SHP77 treated with DMSO at 0.1 percent for 48 hours (cell line): ENCODE results near the gene RASA3.
"Not testable (repeated sequence)": the region's sequence is repeated elsewhere in the genome, so short reads cannot be mapped to it uniquely, and the experiment has no call there.

Experiments used
- DNase-seq: peaks from one replicate; lab custom pipeline; 2025; lab: John Stamatoyannopoulos, UW

The RASA3 gene

DNA sequence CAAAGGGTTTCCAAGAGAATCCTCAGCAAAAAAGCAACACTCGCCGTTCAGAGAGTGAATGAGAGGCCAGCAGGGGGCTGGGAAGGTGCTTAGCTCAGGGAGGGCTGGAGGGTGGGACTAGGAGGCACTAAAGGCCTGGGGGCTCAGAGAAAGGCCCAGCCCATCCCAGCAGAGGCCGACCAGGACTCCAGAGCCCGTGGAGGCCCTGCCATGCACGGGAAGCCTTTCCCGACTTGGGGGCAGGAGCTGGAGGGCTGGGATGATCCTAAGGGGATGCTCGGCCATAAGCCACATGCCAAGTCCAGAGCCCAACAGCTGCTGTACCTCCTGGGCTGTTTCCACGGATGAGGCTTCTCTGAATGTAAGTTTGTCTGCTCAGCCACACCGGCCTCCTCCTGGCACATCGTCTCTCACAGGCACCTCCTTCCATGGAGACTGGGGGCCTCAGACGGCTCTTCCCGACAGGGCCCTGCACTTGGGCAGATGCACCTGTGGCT is 19.5 kb downstream of the RASA3 start:
- no peak for DNase-seq

DNA sequence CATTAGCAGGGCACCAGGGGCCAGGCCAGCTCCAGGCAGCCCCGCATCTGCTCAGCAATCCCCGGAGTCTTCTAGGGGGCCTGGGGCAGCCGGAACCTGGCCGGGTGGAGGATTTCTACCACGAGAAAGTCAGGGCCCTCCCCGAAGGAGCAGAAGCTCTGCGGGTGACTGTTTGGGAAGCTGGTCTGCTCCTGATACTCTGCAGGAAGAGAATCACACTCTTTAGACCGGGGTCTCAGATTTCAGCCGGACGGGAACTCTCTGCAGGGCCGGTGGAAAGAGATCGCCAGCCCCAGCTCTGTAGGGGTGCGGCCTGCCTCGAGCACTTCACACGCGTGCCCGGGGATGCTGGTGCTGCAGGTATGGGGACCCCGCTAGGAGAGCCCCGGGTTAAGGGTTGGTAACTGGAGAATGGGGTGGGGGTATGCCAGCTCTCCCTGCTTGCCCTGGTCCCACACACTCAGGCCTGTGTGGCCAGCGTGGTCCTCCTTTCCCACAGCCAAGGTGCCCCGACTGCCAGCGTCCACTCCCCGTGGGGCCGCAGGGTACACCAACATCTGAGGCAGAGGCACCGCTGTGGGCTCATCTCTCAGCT is 20.1 kb downstream of the RASA3 start:
- DNase-seq: no peak

DNA sequence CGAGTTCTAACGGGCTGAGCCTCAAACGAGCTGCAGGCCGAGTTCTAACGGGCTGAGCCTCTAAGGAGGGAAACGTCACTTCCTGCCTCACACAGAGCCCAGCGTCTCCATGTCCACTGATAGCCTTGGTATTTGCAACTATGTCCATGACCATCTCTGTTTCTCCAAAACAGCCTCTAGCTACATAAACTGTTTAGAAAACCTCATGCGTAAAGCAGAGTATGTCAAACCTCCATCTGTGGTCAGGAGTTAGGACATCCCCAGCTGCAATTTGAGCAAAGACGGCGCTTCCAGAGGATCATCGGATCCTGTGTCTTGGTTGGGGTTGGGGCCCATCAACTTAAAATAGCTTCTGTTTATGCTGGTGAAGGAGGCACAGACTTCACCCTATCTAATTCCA is 20.8 kb downstream of the RASA3 start:
- no peak for DNase-seq

- DNase-seq: not testable (repeated sequence)
Measured at GRCh38 chr13:114110830-114111189, 21.6 kb downstream of the RASA3 start.

GRCh38 chr13:114110091-114110829 is 22.2 kb downstream of the RASA3 start:
- peak; percentile 72 for DNase-seq

GRCh38 chr13:114109641-114110041 is 22.8 kb downstream of the RASA3 start:
- peak; percentile 73 for DNase-seq

GRCh38 chr13:114108894-114109293 is 23.5 kb downstream of the RASA3 start:
- DNase-seq: no peak

- DNase-seq: no peak
Measured at GRCh38 chr13:114108141-114108761, 24.2 kb downstream of the RASA3 start.

GRCh38 chr13:114107686-114108081 is 24.7 kb downstream of the RASA3 start:
- no peak for DNase-seq

DNA sequence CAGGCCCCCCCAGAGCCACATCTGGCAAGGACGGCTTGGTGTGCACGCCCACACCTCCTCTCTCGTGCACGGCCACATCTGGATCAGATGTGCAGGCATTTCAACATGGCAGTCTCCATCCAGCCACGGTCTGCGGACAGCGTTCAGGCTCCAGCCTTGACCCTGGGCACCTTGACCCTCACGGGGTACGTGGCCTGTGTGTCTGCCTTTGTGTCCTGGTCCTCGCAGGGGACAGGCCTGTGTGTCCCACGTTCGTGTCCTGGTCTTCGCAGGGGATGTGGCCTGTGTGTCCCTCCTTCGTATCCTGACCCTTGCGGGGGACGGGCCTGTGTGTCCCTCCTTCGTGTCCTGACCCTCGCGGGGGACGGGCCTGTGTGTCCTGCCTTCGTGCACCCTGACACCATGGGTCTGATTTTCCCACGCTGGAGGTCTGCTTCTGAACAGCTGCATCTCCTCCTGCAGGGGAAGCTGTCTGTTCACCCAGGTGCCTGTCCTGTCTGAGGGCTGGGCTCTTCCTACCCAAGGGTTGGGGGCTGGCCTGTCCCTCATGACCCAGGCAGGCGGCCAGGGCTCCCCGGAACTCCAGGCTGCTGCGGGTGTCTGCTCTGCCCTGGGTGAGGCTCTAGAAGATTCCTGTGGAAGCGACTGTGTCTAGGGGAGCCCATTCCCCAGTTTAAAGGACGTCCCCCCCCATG is 25.3 kb downstream of the RASA3 start:
- no peak for DNase-seq

GRCh38 chr13:114106526-114106925 is 25.9 kb downstream of the RASA3 start:
- no peak for DNase-seq

DNA sequence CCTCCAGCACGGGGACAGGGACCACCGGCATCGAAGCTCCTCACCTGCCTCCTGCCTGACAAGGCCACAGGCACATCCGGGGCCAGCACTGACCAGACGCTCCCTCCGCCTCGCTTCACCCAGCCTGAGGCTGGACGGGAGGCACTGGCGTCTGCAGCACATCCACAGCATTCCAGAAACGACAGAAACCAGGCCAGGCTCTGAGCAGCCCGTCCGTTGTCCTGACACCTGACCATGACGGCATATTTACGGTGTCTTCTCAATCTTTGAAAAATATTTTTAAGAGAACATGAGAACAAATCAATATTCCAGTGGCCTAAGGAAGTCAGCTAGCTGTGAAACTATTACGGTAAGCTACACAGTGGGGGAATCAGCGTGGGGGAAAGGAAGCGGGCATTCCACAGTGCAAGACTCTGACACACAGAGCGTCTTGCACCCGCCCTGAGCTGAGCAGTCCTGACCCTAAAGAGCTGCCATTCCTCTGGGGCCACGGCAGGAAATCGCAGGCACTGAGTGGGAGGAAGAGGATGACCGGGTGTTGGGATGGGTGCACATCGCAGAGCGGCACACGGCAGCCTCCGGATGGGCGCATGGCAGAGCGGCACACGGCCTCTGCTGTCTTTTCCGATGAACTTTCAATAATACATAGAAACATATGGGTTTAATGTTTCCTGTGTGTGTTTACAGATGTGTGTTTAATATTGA is 26.8 kb downstream of the RASA3 start:
- DNase-seq: no peak

DNA sequence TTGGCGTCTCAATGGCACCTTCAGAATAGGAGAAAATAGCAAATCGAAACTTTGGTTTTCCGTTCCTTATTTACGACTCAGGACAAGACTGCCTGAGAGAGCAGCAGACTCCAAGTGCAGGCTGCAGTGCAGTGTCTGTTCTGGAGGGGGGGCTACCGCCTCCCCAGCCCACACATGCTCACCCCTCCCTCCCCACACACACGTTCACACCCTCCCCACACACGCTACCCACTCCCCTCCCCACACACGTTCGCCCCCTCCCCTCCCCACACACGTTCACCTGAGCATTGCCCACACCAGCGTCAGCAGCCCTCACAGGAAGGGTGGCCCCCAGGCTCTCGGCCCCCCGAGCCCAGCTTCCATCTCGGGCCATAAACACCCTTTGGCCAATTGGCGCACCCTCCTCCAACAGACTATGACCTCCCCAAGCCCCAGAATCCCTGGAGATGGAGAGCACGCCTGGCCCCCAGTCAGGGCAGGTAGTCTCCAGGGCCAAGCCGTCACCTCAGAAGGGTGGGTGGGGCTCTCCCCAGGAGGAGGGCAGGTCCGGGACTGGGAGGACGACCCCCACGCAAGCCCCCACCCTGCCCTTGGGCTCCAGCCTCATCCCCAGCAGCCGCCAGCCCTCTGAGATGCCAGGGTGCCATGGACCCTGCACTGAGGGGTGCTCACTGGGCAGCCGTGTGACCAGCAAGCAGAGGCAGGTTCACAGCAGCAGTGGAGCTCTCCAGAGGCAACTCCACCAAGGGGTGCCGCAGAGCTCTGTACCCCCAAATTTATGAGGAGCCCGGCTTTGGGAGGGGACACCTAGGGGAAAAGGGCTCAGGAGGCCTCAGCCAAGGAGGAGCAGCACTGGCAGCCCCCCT is 27.5 kb downstream of the RASA3 start:
- DNase-seq: no peak

DNA sequence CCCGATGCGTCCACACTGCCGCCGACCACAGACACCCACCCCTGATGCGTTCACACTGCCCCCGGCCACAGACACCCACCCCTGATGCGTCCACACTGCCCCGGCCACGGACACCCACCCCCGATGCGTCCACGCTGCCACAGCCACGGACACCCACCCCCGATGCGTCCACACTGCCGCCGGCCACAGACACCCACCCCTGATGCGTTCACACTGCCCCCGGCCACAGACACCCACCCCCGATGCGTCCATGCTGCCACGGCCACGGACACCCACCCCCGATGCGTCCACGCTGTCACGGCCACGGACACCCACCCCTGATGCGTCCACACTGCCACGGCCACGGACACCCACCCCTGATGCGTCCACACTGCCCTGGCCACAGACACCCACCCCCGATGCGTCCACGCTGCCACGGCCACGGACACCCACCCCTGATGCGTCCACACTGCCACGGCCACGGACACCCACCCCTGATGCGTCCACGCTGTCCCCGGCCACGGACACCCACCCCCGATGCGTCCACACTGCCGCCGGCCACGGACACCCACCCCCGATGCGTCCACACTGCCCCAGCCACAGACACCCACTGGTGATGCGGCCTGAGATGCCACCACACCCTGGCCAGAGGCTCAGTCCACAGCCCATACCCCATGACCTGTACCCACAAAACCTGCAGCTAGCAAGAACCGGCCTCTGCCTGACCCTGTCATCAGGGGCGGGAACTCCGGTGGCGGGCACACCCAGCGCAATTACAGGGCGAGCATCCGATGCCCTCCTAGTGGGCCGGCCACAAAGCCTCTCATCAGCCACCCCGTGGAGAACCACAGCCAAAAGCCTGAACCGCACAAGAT is 28.4 kb downstream of the RASA3 start:
- DNase-seq: no peak

GRCh38 chr13:114103289-114103621 is 29.2 kb downstream of the RASA3 start:
- not testable (repeated sequence) for DNase-seq

DNA sequence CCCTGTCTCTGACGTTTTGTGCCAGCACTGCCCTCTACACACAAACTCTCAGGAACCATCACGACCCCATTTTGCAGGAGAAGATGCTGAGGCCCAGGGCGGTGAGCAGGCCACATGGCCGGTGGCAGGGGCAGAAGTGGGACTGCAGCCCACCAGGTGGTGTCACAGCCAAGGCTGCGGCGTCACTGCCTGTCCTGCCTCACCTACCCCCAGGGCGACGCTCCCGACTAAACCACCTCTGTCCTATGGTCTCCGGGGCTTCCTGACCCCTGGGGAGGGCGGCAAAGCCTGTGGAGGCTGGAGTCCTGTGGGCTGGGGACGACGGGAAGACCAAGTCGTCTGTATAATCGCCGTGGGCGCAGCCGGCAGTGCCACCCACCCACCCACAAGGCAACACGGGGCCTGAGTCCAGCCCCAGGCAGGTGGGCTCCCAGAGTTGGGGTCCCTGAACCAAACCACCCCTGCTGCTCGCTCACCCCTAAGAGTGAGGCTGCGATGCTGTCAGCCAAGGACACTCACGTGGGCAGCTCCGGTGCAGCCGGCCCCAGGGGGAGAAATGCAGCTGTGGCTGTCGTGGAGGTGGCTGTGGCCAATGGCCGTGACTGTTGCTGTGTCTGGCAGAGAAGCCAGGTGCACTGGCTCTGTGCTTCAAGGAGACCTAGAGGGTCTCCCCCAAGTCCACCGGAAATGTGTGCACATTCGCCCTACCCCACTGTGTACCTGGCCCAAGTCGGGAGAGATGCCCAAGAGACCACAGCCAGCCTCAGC is 29.7 kb downstream of the RASA3 start:
- no peak for DNase-seq

DNA sequence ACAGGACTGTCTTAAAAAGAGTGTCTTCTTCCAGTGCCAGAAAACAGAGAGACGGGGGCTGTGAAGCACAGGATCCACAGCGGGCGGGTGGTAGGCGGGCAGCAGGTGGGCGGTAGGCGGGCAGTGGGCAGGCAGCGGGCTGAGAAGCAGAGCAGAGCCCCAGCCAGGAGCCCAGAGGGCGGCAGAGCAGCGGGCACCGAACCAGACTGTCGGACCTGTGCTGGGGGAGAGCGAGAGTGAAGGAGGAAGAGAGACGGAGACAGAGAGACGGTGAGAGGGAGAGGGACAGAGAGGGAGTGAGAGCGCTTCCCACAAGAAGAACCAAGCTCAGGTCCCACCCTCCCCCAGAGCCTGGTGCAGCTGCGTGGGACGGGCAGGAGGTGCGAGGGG is 30.3 kb downstream of the RASA3 start:
- no peak for DNase-seq

DNA sequence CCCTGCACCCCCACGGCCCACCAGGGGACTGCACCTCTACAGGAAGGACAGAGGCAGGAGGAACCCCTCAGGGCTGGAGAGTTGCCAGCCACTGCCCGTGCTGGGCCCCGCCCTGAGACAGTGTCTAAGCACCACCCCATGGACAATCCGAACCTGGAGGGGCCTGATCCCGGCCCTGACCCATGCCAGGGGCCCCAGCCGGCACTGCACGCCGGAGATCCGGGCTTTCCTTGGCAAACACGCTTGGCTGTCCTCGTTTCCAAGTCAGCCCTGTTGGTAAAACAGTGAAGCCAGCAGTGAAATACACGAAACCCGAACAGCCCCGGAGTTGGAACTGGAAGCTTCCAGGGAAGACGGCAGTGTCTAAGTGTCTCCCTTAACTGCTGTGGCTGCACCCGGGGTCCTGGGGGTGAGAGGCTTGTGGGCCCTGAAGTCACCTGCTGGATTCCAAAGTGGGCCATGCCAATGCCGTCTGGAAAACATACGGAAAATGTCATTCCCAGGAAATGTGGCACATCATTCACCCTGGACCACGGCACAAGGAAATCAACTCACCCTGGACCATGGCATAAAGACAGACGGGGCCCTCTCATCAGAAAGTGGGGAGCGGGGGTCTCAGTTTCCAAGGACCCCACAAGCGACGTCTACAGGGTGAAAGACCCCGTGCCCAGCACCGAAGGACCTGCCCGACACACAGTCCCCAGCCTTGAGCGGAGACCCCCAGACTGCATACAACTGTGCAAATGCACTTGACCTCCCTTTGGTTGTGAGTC is 30.9 kb downstream of the RASA3 start:
- DNase-seq: no peak
